NCI-H69 (cell line): ENCODE results near the gene GRK3.

Experiments used
- DNase-seq: peaks from one replicate; lab custom pipeline; 2025; lab: John Stamatoyannopoulos, UW

GRK3 gene

DNA sequence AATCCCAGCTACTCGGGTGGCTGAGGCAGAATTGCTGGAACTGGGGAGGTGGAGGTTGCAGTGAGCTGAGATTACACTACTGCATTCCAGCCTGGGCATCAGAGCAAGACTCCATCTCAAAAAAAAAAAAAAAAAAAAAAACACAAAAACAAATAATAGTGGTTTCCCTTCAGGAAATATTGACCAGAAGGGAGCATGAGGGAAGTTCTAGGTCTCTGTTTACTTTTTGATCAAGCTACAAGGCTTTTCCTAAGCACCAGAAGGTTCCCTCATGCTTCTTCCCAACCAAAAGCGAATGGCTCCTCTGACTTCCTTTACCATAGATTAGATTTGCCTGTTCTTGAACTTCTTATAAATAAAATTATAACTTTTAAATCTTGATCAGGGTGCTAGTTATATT lies 195.8 kb downstream of the GRK3 start:
- DNase-seq: no peak

DNA sequence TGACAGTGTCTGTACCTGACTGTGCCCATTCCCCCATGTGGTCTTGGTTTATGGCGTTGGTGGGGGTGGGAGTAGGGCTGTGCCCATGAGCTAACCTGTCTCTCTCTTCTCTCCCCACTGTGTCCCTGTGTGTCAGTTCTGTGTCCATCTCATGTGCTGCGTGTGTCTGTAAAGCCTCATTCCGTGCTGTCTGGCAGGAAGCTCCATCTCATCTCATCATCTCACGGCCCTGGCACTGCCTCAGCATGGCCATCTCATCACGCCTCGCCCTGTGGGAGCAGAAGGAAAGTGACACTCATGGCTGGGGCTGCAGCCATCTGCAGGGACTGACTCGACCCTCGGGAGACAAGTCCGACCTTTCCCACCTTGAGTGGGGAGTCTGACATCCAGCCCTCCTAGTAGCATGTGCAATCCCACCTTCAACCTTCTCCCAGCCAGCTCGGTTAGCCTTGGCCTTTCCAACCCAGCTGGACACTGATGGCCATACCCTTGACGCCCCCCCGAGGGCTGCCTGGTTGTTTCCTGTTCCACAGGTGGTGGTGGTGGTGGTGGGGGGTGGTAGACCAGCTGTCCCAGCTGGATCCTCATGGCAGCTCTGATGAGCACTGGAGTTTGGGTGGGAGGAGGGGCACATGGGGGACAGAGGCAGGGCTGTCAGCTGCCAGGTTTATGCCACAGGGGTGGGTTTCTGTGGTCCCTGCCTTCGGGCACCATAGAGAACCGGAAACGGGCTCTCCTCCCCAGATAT lies 196.5 kb downstream of the GRK3 start:
- no peak for DNase-seq

- no peak for DNase-seq
Observed at GRCh38 chr22:25762147-25762546, 197.7 kb downstream of the GRK3 start.

DNA sequence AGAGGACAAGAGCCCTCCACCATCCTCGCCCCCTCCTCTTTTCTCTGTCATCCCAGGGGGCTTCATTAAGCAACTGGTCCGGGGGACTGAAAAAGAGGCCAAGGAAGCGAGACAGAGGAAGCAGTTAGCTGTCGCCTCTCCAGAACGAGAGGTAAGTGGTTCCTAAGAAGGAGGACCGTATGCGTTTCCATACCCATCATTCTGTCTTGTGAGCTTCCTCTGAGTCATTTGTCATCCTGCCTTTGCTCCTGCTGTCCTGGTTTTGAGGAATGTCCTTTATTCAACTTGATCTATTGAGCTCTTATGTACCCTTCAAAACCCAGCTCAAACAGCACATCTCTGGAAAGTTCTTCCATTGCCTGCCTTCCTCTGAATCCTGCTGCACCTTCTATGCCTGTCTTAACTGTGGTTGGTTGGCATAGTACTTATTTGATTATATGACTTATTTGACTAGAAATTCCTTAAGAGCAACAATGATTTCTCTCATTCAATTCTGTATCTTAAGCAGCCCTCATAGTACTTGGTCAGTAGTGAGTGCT lies 198.8 kb downstream of the GRK3 start:
- DNase-seq: no peak

- peak; percentile 38 for DNase-seq
Observed at GRCh38 chr22:25764270-25765015, 200.0 kb downstream of the GRK3 start.

GRCh38 chr22:25765016-25765367 lies 200.5 kb downstream of the GRK3 start:
- DNase-seq: no peak

DNA sequence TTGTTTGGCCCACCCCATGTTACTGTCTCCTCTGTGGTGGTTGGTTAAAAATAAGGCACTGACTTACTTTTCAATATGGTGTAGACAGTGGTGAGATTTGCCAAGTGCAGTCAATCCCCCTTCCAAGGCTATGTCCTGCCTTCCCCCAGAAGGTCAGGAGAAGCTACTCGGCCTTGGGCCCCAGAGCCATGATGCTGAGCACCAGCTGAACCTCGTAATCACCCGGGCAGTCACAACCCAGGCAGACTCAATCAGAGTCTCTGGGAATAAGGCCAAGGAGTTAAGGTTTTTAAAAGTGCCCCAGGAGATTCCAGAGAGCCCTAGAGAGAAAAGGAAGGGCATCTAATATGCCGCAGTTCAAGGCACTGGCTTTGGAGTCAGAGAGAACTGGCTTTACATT lies 201.3 kb downstream of the GRK3 start:
- no peak for DNase-seq

DNA sequence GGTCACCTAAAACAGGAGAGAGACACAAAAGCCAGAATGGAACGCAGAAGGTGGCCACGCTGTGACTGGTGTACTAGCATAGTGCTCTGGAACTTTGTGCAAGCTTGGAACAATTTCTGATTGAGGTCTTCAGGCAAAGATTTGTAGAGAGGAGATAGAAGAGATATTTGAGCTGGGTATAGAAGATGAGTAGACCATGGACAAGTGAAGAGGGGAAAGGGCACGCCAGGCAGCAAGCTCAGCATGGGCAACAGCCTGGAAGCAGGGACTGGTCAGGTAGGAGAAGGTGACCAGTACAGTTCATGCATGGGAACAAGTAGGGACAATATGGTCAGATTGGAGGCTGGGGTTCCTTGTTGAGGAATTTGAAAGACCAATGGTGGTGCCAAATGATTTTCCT lies 201.9 kb downstream of the GRK3 start:
- no peak for DNase-seq

- DNase-seq: no peak
Observed at GRCh38 chr22:25770333-25770732, 205.9 kb downstream of the GRK3 start.

- no peak for DNase-seq
Observed at GRCh38 chr22:25772288-25772687, 207.8 kb downstream of the GRK3 start.

GRCh38 chr22:25774575-25775026 lies 210.1 kb downstream of the GRK3 start:
- peak; percentile 51 for DNase-seq

DNA sequence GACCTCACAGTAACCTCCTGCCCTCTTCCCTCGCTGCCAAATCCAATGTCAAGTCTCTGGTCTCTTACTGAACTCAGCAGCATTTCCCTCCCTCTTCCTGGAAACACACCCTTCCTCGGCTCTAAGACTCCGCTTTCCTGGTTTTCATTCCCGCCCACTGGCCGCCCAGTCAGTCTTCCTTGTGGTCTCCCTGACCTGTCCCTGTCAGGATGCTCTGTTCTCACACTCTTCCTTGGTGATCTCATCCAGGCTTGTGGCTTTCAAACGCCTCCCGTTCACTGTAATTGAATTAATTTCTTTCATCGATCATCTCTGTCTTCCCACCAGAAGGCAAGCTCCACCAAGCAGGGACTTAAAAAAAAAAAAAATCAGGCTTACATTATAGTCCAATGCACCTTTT lies 211.1 kb downstream of the GRK3 start:
- peak; percentile 38 for DNase-seq

DNA sequence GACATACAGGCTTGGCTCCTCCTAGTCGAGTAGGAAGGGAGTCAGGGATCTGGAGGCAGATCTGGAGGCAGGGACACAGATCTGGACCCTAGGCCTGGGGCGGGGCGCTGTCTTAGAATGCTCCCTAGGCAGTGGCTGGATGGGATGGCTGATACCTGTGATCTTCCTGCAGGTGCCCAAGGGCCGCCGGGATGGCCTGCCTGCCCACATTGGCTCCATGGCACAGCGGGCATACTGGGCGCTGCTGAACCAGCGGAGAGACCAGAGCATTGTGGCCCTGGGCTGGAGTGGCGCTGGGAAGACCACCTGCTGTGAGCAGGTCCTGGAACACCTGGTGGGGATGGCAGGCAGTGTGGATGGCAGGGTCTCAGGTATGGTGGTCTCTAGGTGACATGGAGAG lies 212.9 kb downstream of the GRK3 start:
- DNase-seq: no peak

DNA sequence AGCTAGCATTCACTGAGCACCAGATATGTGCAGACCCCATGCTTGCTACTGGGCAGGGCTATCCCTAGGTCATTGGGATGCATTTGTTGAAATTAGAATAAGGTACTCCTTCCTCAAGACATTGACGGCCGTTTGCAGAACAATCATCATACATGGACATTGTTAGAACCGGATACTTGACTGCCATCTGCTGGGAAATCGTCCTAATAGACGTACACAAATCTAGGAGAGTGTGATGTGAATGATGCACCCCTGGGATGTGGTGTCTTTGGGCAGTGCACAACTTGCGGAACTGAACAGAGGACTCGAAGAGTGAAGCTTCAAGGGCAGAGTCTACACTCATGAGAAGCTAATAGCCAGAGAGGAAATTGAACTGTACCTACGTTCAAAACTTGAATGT lies 213.4 kb downstream of the GRK3 start:
- peak; percentile 71 for DNase-seq
